ENCODE measurements around the gene SLC2A9. TPM values are rescaled to one million over a fixed set of nuclear protein-coding genes. Genes with fewer than 3 reads are reported as not detected.
"Not testable (repeated sequence)": the region's sequence is repeated elsewhere in the genome, so short reads cannot be mapped to it uniquely, and the experiment has no call there.

SLC2A9 gene
- total RNA-seq, 1 donor from 2014 or later = 3.2 TPM

GRCh38 chr4:9932771-9933170, 88.5 kb downstream of the SLC2A9 start:
- intact Hi-C loops (cut with micrococcal nuclease) = no loop called here

- intact Hi-C loops (cut with micrococcal nuclease) = no loop called here
These were observed 90.2 kb downstream of the SLC2A9 start for GRCh38 chr4:9931146-9931545.

GRCh38 chr4:9929111-9929510, 92.2 kb downstream of the SLC2A9 start:
- intact Hi-C loops (cut with micrococcal nuclease) = no loop called here

- intact Hi-C loops (cut with micrococcal nuclease) = no loop called here
These were observed 93.8 kb downstream of the SLC2A9 start for GRCh38 chr4:9927341-9928007.

GRCh38 chr4:9926586-9926985, 94.7 kb downstream of the SLC2A9 start:
- intact Hi-C loops (cut with micrococcal nuclease) = no loop called here

GRCh38 chr4:9925750-9926439, 95.4 kb downstream of the SLC2A9 start:
- intact Hi-C loops (cut with micrococcal nuclease) = no loop called here

GRCh38 chr4:9924750-9925149, 96.5 kb downstream of the SLC2A9 start:
- intact Hi-C loops (cut with micrococcal nuclease) = no loop called here

DNA sequence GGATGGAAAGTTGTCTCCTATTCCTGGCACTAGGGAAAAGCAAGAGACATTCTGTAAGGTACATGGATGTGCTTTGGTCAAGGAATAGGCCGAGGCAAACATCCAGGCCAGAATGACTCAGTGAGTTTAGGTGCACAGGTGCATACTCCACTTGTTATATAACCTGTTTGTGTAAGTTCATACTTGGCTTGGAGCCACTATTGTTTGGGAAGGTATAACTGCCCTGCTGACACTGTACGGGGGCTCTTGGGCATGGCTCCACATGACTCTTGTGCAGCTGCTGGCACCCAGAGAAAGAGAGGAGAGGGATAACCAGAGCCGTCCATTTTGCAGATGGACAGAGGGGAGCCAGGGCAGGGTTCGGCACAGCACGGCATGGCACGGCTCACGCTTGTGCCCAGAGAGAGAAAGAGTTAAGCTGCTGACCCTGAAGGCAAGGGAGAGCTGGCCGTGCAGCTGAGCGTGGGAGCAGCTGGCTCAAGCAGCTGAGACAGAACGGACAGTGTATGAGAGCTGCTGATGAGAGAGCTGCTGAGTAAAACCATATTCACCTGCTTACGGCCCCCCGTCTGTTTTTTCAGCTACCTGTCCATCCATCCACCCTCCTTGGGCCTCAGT, 98.0 kb downstream of the SLC2A9 start:
- intact Hi-C loops (cut with micrococcal nuclease) = no loop called here

DNA sequence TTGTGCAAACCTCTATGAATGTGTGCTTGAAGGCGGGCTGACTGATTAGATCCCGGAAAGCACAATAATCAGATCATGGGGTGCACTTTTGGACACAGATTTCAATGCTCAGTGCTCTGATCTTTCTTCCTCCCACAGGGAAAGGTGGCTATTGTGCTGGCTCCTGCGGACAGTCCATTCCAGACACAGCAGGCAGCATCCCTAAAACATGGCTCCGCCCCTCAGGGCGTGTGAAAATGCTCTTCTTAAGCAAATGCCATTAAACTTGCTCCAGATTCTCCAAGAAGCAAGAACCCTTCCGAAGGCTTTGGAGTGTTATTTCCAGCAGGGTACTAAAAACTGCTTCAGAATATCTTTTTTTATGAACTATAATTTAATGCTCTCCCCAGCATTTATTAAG, 100.0 kb downstream of the SLC2A9 start:
- intact Hi-C loops (cut with micrococcal nuclease) = no loop called here

- intact Hi-C loops (cut with micrococcal nuclease) = no loop called here
These were observed 101.3 kb downstream of the SLC2A9 start for GRCh38 chr4:9920029-9920428.

DNA sequence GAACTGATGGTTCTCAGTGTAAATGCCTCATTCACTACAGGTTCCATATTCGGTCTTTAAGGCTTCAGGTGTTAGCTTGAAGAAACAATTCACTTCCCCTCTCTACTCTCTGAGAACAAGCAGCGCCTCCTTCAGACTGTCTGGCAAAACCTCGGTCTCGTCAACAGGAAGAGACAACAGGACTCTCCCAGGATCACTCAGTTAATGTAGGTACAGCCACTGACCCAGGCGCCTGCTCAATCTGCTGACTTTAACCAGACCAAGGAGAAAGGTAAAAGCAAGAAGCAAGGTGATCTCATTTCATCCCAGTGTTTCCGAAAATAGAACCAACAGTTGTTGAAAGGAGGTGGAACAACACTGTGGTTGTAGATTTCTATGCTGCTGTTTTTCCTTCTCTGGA, 102.2 kb downstream of the SLC2A9 start:
- intact Hi-C loops (cut with micrococcal nuclease) = no loop called here

DNA sequence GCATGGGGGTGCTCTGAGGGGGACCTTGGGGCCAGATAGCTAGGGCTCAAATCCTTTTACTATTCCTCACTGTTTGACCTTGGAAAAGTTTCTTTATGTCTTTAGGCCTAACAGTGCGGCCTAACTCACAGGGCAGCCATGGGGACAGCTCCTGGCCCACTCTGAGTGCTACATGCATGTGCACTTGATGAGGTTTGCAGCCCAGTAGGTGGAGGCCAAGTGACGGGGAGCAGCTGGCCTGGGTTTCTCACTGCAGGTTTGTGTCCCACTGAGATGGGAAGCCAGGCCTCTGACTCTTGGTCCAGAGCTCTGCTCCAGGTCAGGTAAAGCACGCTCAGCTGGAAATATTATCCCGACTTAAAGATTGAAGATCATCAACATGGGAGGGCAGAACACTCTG, 102.8 kb downstream of the SLC2A9 start:
- intact Hi-C loops (cut with micrococcal nuclease) = no loop called here

- intact Hi-C loops (cut with micrococcal nuclease) = no loop called here
These were observed 104.4 kb downstream of the SLC2A9 start for GRCh38 chr4:9916937-9917336.

GRCh38 chr4:9916346-9916745, 105.0 kb downstream of the SLC2A9 start:
- intact Hi-C loops (cut with micrococcal nuclease) = no loop called here

DNA sequence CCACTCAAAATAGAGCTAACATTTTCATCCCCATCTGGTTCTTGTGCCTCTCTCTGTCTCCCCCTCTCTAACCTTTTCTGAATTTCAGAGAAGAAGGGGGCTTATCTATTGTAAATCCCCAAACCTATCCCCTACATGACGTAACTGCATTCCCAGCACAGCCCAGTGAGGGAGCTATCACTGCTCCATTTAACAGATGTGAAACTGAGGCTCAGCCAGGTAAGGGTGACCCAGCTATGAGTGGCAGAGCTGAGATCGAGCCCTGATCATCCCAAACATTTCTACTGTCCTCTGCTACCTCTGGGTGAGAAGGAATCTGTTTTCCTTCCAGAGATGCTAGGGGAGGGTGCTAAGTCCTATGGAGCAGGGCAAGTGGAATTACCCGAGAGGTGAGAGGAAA, 107.5 kb downstream of the SLC2A9 start:
- intact Hi-C loops (cut with micrococcal nuclease) = no loop called here

- intact Hi-C loops (cut with micrococcal nuclease) = no loop called here
These were observed 114.3 kb downstream of the SLC2A9 start for GRCh38 chr4:9906996-9907395.

GRCh38 chr4:9904976-9905587, 116.2 kb downstream of the SLC2A9 start:
- intact Hi-C loops (cut with micrococcal nuclease) = no loop called here

DNA sequence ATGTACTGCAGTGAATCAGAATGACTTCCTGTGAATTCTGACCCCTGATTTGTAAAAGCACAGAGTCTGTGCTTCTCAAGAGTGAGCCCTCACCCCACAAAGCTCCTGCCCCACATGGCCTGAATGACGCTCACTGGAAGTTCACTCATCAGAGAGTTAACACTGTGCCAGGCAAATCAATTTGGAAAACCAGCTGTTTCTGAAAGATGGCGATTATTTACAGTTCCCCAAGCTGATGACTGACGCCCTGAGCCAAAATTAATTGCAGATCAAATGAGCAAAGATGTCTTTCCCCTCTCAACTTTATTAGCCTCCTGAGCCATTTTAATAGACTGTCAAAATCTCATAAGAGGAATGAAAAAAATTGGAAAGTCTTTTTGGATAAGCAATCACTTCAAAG, 118.0 kb downstream of the SLC2A9 start:
- intact Hi-C loops (cut with micrococcal nuclease) = no loop called here

DNA sequence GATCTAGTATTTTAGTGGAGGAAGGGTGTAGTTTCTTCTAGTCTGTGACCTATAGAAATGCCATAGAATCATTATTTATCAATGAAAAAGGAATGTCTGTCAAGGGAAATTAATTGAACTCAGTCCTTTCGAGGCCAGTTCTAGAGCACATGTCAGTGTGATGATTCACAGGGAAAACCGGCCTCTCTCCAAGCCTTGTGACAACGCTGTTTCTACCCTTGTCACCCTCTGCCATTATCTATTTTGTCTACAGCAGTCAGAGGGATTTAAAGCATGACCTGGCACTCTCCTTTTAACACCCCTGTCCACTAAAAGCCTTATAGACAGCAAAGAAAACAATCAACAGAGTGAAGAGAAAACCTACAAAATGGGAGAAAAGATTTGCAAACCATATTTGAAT, 120.0 kb downstream of the SLC2A9 start:
- intact Hi-C loops (cut with micrococcal nuclease) = no loop called here

DNA sequence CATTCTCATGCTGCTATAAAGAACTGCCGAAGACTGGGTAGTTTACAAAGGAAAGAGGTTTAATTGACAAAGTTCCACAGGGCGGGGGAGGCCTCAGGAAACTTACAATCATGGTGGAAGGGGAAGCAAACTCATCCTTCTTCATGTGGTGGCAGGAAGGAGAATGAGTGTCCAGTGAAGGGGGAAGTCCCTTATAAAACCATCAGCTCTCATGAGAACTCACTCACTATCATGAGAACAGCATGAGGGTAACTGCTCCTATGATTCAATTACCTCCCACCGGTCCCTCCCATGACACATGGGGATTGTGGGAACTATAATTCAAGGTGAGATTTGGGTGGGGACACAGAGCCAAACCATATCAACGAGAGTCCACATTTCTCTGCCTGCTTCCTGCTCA, 120.7 kb downstream of the SLC2A9 start:
- intact Hi-C loops (cut with micrococcal nuclease) = not testable (repeated sequence)

DNA sequence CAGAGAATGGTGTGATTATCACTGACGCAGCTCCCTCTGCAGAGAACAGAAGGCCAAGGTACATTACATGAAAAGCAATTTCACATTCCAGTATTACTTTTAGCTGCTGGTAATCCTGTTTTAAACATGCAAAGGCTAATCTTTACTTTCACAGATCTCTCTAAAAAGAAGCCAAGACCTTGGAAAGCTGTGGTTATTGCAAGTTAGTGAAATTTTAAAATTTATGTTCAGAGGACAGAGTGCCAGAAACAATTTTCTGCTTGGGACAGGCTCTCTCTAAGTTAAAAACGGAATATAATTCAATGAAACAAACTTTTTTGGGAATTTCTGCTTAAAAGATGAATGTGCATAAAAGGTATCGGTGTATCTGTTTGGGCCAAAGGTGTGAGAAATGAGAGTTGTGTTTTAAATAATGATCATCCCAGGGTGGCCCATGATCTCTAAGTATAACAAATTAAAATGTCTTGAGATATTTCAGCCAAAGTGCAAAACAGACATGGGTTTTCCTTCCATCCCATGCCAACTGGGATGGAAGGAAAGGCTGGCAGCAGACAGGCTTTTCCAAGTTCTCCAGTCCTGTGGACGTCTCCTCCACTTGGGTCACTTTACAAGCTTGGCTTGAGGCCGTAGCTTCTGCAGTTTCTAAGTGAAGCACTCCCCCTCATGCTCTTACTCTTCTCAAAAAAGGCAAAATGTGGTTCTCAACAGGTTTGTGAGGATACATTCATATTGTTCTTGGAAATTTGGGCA, 121.8 kb downstream of the SLC2A9 start:
- intact Hi-C loops (cut with micrococcal nuclease) = loop anchor here (2.0 kb wide), 2 partner anchors 119 to 137 kb away; no protein-coding TSS in a partner anchor
